OCI-LY7 (cell line): ENCODE data around the gene BRMS1. TPM values are rescaled to one million over a fixed set of nuclear protein-coding genes. Genes with fewer than 3 reads are reported as not detected.

Experiments used
- BruUV-seq: library from RNA; stranded (reverse); fragments of 400-500 nt; replicated peaks from 2 replicates; lab custom pipeline; 2021; lab: Mats Ljungman, UMichigan
- CTCF ChIA-PET: fragments of 300-600 bp; sonication (Branson Sonifier 250); formaldehyde crosslinking; loops from one replicate; lab custom pipeline; 2022; ENCODE audit warnings: antibody characterized with exemption; ENCODE audit not compliant: unreplicated experiment; lab: Charles Lee
- POLR2A ChIA-PET: fragments of 300-600 bp; sonication (Branson Sonifier 250); formaldehyde crosslinking; loops from one replicate; lab custom pipeline; 2022; ENCODE audit warnings: antibody characterized with exemption; lab: Charles Lee
- DNase-seq: peaks from one replicate; pipeline ENCODE4 v3.0.0-alpha.2; 2015; ENCODE audit warnings: low spot score
- H2AFZ ChIP-seq: fragments of 200-600 bp; sonication (generic), shearing (Covaris generic); 2 replicates; pipeline ENCODE4 v1.6.1; 2014; ENCODE audit warnings: mild to moderate bottlenecking, antibody characterized with exemption, low read length, moderate library complexity
- H3K27ac ChIP-seq: fragments of 200-600 bp; sonication (generic); 2 replicates; pipeline ENCODE4 v1.5.1; 2014; ENCODE audit warnings: mixed run types, low read depth, mild to moderate bottlenecking, moderate library complexity, low read length, inconsistent platforms; ENCODE audit not compliant: poor library complexity, severe bottlenecking
- H3K36me3 ChIP-seq: fragments of 200-600 bp; sonication (generic); 2 replicates; pipeline ENCODE4 v1.6.1; 2014; ENCODE audit warnings: mild to moderate bottlenecking, antibody characterized with exemption, low read length, moderate library complexity, mixed read lengths; ENCODE audit not compliant: insufficient read depth
- H3K4me1 ChIP-seq: fragments of 200-600 bp; sonication (generic); 2 replicates; pipeline ENCODE4 v1.5.1; 2014; ENCODE audit warnings: mild to moderate bottlenecking, low read length; ENCODE audit not compliant: insufficient read depth, poor library complexity, severe bottlenecking
- H3K4me2 ChIP-seq: fragments of 200-600 bp; sonication (generic); 2 replicates; pipeline ENCODE4 v1.6.1; 2014; ENCODE audit warnings: mild to moderate bottlenecking, low read length
- H3K4me3 ChIP-seq: fragments of 200-600 bp; sonication (generic); 2 replicates; pipeline ENCODE4 v1.5.1; 2014; ENCODE audit warnings: mild to moderate bottlenecking, low read depth, low read length; ENCODE audit not compliant: poor library complexity, severe bottlenecking
- H3K79me2 ChIP-seq: fragments of 200-600 bp; sonication (generic); 2 replicates; pipeline ENCODE4 v1.6.1; 2016; ENCODE audit warnings: low read depth, mild to moderate bottlenecking, low read length, moderate library complexity, mixed read lengths; ENCODE audit not compliant: insufficient read depth
- H3K9me2 ChIP-seq: fragments of 200-600 bp; sonication (generic); 2 replicates; pipeline ENCODE4 v1.6.1; 2016; ENCODE audit warnings: mild to moderate bottlenecking, low read length, mixed read lengths; ENCODE audit not compliant: insufficient read depth
- H3K9me3 ChIP-seq: fragments of 200-600 bp; sonication (generic); 2 replicates; pipeline ENCODE4 v1.6.1; 2014; ENCODE audit warnings: mild to moderate bottlenecking, mixed run types, low read length, mixed read lengths
- H4K20me1 ChIP-seq: fragments of 200-600 bp; sonication (generic); 2 replicates; pipeline ENCODE4 v1.6.1; 2014; ENCODE audit warnings: mild to moderate bottlenecking, antibody characterized with exemption, low read length, moderate library complexity, mixed read lengths; ENCODE audit not compliant: insufficient read depth
- CTCF ChIP-seq: fragments of 200-600 bp; sonication (generic); conservative IDR thresholded peaks from 2 replicates; pipeline ENCODE4 v1.5.1; 2014; ENCODE audit warnings: mild to moderate bottlenecking, antibody characterized with exemption, low read length, moderate library complexity, mixed read lengths
- EZH2phosphoT487 ChIP-seq: fragments of 200-600 bp; sonication (generic); IDR thresholded peaks from 2 replicates; pipeline ENCODE4 v1.6.1; 2018; ENCODE audit warnings: low read depth, borderline replicate concordance, mild to moderate bottlenecking, mixed run types, antibody characterized with exemption, low read length, moderate library complexity, mixed read lengths
- intact Hi-C: fragments of 100-400 bp; cut with micrococcal nuclease; formaldehyde crosslinking; loops from one replicate; pipeline ENCODE4 v1.10.0; 2022; ENCODE audit not compliant: unreplicated experiment
- total RNA-seq, 2 experiments: library from RNA; depleted of rRNA in 1 of 2; stranded (reverse); fragments of >200 nt in 1 of 2; shearing (Covaris generic) in 1 of 2; gene quantifications; 2 replicates each; pipeline ENCODE4 v1.2.3, GENCODE V29; 2014 to 2022

The BRMS1 gene
- total RNA-seq, 2 experiments from 2014 or later, result 43.1 to 43.8 TPM

- H3K4me1 ChIP-seq, result peaks cover 22% of the 10 kb centered on the region
- intact Hi-C loops, result no loop called here
- H3K9me2 ChIP-seq, result no peaks in the 10 kb centered on the region
- no TSS peak for BruUV-seq
- peak overlapping the region; percentile 82 for H3K4me3 ChIP-seq
- peak overlapping the region; percentile 68 for H3K4me2 ChIP-seq
- H3K79me2 ChIP-seq, result peaks cover 17% of the 10 kb centered on the region
- POLR2A ChIA-PET, result no interaction called here
- no peak overlapping the region for H2AFZ ChIP-seq
- no peaks in the 10 kb centered on the region for H3K9me3 ChIP-seq
- DNase-seq, result no peak
- CTCF ChIA-PET, result no interaction called here
- peaks cover 59% of the 10 kb centered on the region for H3K36me3 ChIP-seq
- H4K20me1 ChIP-seq, result no peaks in the 10 kb centered on the region
- no peak for TF ChIP-seq EZH2phosphoT487
- no peak for TF ChIP-seq CTCF
- H3K27ac ChIP-seq, result no peak overlapping the region
Measured at GRCh38 chr11:66369073-66369894, 24.4 kb upstream of the BRMS1 start.

GRCh38 chr11:66368484-66368883 lies 23.6 kb upstream of the BRMS1 start:
- H3K9me3 ChIP-seq, result no peaks in the 10 kb centered on the region
- no peaks in the 10 kb centered on the region for H4K20me1 ChIP-seq
- BruUV-seq, result no TSS peak
- no peaks in the 10 kb centered on the region for H3K9me2 ChIP-seq
- intact Hi-C loops, result no loop called here
- CTCF ChIA-PET, result no interaction called here
- H3K4me3 ChIP-seq, result no peak overlapping the region
- DNase-seq, result no peak
- POLR2A ChIA-PET, result no interaction called here
- no peak overlapping the region for H3K4me2 ChIP-seq
- peaks cover 21% of the 10 kb centered on the region for H3K4me1 ChIP-seq
- H3K79me2 ChIP-seq, result peaks cover 17% of the 10 kb centered on the region
- TF ChIP-seq CTCF (no peak), EZH2phosphoT487 (no peak)
- H2AFZ ChIP-seq, result no peak overlapping the region
- peaks cover 67% of the 10 kb centered on the region for H3K36me3 ChIP-seq
- H3K27ac ChIP-seq, result no peak overlapping the region
